Ovary (tissue), 9 donors: Measurements from ENCODE around the gene CYTH1. TPM values are rescaled to one million over a fixed set of nuclear protein-coding genes. Genes with fewer than 3 reads are reported as not detected.

Source experiments
- DNase-seq, 5 donors: peaks; one replicate each; pipeline ENCODE4 v3.0.0-alpha.2; 2019 to 2020
- H3K27ac ChIP-seq, 2 donors: fragments of 200-600 bp; one replicate each; pipeline versions ENCODE4 v1.5.1 to v1.8.0; 2019 to 2022
- H3K27me3 ChIP-seq: fragments of 200-600 bp; one replicate; pipeline ENCODE4 v1.8.0; 2022
- H3K36me3 ChIP-seq: fragments of 200-600 bp; sonication (generic); one replicate; pipeline ENCODE4 v1.5.1; 2019
- H3K4me1 ChIP-seq: one replicate; pipeline ENCODE4 v1.8.1; 2013; ENCODE audit warnings: mild to moderate bottlenecking, moderate library complexity; ENCODE audit not compliant: insufficient read depth
- H3K4me3 ChIP-seq: fragments of 200-600 bp; sonication (generic); one replicate; pipeline ENCODE4 v1.5.1; 2017
- H3K9me3 ChIP-seq, 2 donors: fragments of 200-600 bp in 1 of 2; sonication (generic) in 1 of 2; one replicate each; pipeline versions ENCODE4 v1.5.1 to v1.8.1; 2013 to 2019; ENCODE audit warnings: mild to moderate bottlenecking in 1 of 2, moderate library complexity in 1 of 2
- EP300 ChIP-seq: sonication (generic); formaldehyde crosslinking; IDR thresholded peaks from one replicate; pipeline ENCODE4 v1.6.1; 2017; ENCODE audit warnings: antibody characterized with exemption
- POLR2A ChIP-seq: fragments of 450-650 bp; IDR thresholded peaks from one replicate; pipeline ENCODE4 v1.6.1; 2017; ENCODE audit warnings: antibody characterized with exemption, mild to moderate bottlenecking, moderate library complexity
- WGBS, 3 donors: extraction: QIAGEN DNeasy Blood & Tissue Kit in 1 of 3; methylation state at CpG; one replicate each; pipeline versions ENCODE4 v1.1.5 to v1.1.7; 2013 to 2017; 5-methylcytosine and 5-hydroxymethylcytosine counted together
- intact Hi-C, 4 donors: fragments of 100-400 bp; cut with DNase I; formaldehyde crosslinking; loops; one replicate each; pipeline versions ENCODE4 v1.11.0 to v1.15.1; 2022 to 2023
- polyA plus RNA-seq, 2 donors: library from polyadenylated mRNA; stranded (reverse); fragments of 200-250 nt in 1 of 2; fragments of 350-450 nt in 1 of 2; fragmentation: Illumina TruSeq in 1 of 2; extraction: RNeasy Lipid Tissue Mini Kit (QIAGEN cat#74804) in 1 of 2; gene quantifications; one replicate each; pipeline ENCODE4 v1.2.3, GENCODE V29; 2013 to 2014
- total RNA-seq, 7 donors: library from RNA; depleted of rRNA in 2 of 7; stranded (reverse); fragments of >200 nt in 2 of 7; fragmentation: NEBNext Ultra II Directional in 3 of 7; extraction: Animal tissue kit (Norgen Biotek cat#: 25700) in 3 of 7; gene quantifications; one replicate each; pipeline versions ENCODE4 v1.1.0 to v1.2.4, GENCODE V29; 2016 to 2023
- TF ChIP-seq, protein P1 (sequence below), 3 donors: fragments of 450-650 bp in 2 of 3; fragments of 200-600 bp in 1 of 3; IDR thresholded peaks; one replicate each; pipeline versions ENCODE4 v1.5.1 to v1.8.0; 2016 to 2022; ENCODE audit warnings: antibody characterized with exemption in 3 of 3, mild to moderate bottlenecking in 1 of 3
- donor health status: DM: no; HTN: no; CAD: no; lungs with moderate emphysema.
- donor health status: DM: no; HTN: no; CAD: no.
- donor health status: Bipolar disorder and iron deficiency.
- donor health status: DM: yes; HTN: yes; CAD: no.
- donor health status: DM: no; HTN: no; CAD: no.
- donor health status: DM: yes; HTN: yes; CAD: no.

CYTH1 gene
- total and polyA plus RNA-seq, 9 donors: 15.1 to 35.3 (median 24.4) TPM

DNA sequence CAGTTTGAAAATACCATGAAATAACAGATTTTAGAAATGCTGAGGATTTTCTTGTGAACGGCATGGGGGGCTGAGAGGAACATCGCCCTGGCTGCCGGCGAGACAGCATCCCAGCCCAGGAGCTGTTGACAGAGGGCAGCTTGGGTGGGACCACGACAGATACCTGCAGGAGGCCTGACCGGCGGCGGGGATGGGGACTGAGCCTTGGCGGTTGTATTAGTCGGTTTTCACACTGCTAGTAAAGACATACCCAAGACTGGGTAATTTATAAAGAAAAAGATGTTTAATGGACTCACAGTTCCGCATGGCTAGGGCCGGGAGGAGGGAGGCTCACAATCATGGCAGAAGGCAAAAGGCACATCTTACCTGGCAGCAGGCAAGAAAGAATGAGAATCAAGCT lies 122.5 kb downstream of the CYTH1 start:
- TF ChIP-seq, protein P1, sequence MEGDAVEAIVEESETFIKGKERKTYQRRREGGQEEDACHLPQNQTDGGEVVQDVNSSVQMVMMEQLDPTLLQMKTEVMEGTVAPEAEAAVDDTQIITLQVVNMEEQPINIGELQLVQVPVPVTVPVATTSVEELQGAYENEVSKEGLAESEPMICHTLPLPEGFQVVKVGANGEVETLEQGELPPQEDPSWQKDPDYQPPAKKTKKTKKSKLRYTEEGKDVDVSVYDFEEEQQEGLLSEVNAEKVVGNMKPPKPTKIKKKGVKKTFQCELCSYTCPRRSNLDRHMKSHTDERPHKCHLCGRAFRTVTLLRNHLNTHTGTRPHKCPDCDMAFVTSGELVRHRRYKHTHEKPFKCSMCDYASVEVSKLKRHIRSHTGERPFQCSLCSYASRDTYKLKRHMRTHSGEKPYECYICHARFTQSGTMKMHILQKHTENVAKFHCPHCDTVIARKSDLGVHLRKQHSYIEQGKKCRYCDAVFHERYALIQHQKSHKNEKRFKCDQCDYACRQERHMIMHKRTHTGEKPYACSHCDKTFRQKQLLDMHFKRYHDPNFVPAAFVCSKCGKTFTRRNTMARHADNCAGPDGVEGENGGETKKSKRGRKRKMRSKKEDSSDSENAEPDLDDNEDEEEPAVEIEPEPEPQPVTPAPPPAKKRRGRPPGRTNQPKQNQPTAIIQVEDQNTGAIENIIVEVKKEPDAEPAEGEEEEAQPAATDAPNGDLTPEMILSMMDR (IDR thresholded peaks at IDR 0.05): no peak
- TF ChIP-seq EP300 (no peak), POLR2A (no peak)
- intact Hi-C loops: no loop called here
- Histone ChIP-seq H3K9me3 (no peaks in the 10 kb centered on the region), H3K36me3 (no peaks in the 10 kb centered on the region), H3K27ac (no peak overlapping the region), H3K4me1 (no peaks in the 10 kb centered on the region), H3K4me3 (no peak overlapping the region), H3K27me3 (no peaks in the 10 kb centered on the region)
- DNase-seq: no peak
- 90 to 94% (median 91%) methylated on average over 12 of the region's 12 CpGs for WGBS, 3 donors

DNA sequence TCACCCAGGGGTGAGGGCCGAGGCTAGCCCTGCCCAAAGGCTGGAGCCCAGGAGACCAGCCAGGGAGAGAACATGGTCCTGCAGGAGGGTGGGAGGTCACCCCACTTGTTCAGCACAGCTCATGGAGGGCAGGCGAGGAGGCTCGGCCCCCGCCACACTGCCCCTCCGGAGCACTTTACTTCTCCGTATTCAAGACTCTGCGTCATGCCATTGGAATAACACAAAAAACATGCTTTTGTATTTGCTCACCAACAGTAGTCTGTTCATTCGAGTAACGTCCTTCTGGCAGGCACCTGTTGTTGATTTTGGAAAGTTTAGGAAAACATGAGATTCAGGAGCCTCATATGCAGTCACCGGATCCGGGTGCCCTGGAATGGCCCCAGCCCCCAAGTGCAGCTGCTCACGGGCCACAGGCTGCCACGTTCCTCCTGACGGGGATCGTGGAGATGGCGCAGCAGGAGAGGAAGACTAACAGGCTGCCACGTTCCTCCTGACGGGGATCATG lies 123.7 kb downstream of the CYTH1 start:
- H3K4me3 ChIP-seq: no peak overlapping the region
- H3K9me3 ChIP-seq: no peaks in the 10 kb centered on the region
- H3K4me1 ChIP-seq: no peaks in the 10 kb centered on the region
- intact Hi-C loops: no loop called here
- H3K27me3 ChIP-seq: no peaks in the 10 kb centered on the region
- 60 to 76% (median 71%) methylated on average over 18 of the region's 18 CpGs for whole genome bisulfite sequencing, 3 donors
- no peak for TF ChIP-seq EP300
- no peak for TF ChIP-seq POLR2A
- TF ChIP-seq, protein P1 (IDR thresholded peaks at IDR 0.05): no peak
- no peak for DNase-seq
- no peak overlapping the region for H3K27ac ChIP-seq
- no peaks in the 10 kb centered on the region for H3K36me3 ChIP-seq

DNA sequence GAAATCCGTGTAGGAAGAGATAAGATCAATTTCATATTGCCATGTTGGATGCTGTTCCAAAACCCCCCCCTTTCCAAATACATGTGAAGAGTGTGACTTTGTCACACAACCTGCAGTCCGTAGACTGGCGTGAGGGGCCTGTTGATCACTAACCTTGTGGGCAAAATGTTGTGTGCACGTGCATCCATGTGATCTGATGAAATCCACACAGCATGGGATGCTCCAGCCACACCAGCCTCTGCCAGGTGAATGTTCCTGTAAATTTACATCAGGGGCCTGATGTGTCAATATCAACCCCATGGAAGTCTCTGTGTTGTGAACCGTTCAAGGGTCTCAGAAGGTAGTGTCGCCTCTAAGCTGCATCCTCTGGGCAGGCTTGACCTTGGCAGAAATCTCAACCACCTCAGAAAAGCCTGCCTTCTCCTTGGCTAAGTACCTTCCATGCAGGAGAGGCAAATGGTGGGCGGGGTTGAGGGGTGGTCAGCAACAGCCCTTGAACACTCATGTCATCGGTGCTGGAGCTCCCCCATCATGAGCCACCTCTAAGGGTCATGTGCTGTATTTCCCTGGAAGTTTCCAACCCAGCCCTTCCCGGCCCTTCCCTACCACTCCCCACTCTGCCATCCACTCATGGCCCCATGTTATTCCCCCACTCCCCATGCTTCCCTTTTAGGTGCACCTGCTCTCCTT lies 126.7 kb downstream of the CYTH1 start:
- H3K4me1 ChIP-seq: no peaks in the 10 kb centered on the region
- no peak for DNase-seq
- no peak overlapping the region for H3K4me3 ChIP-seq
- no peaks in the 10 kb centered on the region for H3K9me3 ChIP-seq
- no peaks in the 10 kb centered on the region for H3K27me3 ChIP-seq
- H3K27ac ChIP-seq: no peak overlapping the region
- no peak for TF ChIP-seq POLR2A
- intact Hi-C loops: no loop called here
- 88 to 90% (median 89%) methylated on average over 9 of the region's 9 CpGs for WGBS, 3 donors
- no peaks in the 10 kb centered on the region for H3K36me3 ChIP-seq

DNA sequence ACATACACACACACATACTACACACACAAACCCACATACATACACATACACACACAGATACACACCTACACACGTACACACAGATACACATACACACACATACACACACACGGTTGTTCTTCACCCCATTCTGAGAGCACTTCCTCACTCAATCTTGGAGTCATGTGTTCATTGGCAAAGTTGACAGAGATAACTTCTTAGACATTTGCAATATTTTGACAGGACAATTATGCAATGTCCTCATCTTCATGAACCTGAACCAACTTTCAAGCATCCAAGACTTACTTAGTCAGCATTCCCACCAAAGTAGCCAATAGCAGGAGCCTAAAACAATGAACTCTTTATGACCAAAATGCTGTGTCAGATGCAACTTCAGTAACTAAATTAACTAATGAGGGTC lies 127.7 kb downstream of the CYTH1 start:
- DNase-seq: no peak
- Histone ChIP-seq H3K27me3 (no peaks in the 10 kb centered on the region), H3K9me3 (no peaks in the 10 kb centered on the region), H3K36me3 (no peaks in the 10 kb centered on the region), H3K4me1 (no peaks in the 10 kb centered on the region), H3K4me3 (no peak overlapping the region), H3K27ac (no peak overlapping the region)
- TF ChIP-seq EP300 (no peak), POLR2A (no peak)
- TF ChIP-seq, protein P1 (IDR thresholded peaks at IDR 0.05): no peak
- WGBS, 3 donors: 85 to 92% (median 90%) methylated on average over 2 of the region's 2 CpGs
- intact Hi-C loops: no loop called here

DNA sequence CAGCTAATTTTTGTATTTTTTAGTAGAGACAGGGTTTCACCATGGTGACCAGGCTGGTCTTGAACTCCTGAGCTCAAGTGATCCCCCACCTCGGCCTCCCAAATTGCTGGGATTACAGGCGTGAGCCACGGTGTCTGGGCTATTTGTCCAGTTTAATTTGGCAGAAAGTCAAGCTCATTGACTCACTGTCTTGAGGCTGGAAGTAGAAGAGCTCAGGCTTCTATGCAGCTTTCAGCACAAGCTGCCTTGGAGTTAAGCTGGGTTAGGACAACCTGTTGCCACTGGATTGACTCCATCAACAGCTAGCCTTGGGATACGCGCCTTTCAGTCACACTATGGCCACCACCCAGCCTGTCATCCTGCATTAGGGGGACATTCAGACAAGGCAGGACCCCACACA lies 128.7 kb downstream of the CYTH1 start:
- Histone ChIP-seq H3K27ac (no peak overlapping the region), H3K4me1 (no peaks in the 10 kb centered on the region), H3K36me3 (no peaks in the 10 kb centered on the region), H3K4me3 (no peak overlapping the region), H3K27me3 (no peaks in the 10 kb centered on the region), H3K9me3 (no peaks in the 10 kb centered on the region)
- intact Hi-C loops: no loop called here
- TF ChIP-seq, protein P1 (IDR thresholded peaks at IDR 0.05): no peak
- TF ChIP-seq EP300: no peak
- TF ChIP-seq POLR2A: no peak
- DNase-seq: no peak
- WGBS, 3 donors: 46 to 66% (median 54%) methylated on average over 5 of the region's 5 CpGs
